DND-41 (cell line): ENCODE measurements around the gene CSNK1G1.

ENCODE experiments used
- EZH2 ChIP-seq: IDR thresholded peaks from 3 replicates; pipeline ENCODE4 v1.6.1; 2012; ENCODE audit warnings: borderline replicate concordance, low read depth, mild to moderate bottlenecking, moderate library complexity, low read length, inconsistent platforms; ENCODE audit not compliant: severe bottlenecking
- TF ChIP-seq, protein P1 (sequence below): IDR thresholded peaks from 2 replicates; pipeline ENCODE4 v1.5.1; 2012; ENCODE audit warnings: borderline replicate concordance, low read length, moderate library complexity, mild to moderate bottlenecking; ENCODE audit not compliant: poor library complexity, severe bottlenecking; ENCODE audit errors: extremely low read depth

DNA sequence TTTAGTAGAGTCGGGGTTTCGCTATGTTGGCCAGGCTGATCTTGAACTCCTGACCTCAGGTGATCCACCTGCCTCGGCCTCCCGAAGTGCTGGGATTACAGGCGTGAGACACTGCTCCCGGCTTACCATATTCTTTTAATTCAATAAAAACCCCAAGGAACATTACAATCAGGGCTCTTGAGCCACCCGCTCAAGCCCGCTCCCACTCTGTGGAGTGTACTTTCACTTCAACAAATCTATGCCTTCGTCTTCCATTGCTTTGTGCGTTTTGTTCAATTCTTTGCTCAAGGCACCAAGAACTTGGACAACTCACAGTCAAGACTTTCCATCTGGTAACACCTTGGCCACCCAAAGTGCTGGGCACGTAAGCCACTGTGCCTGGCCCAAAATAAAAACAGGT, 130.2 kb downstream of the CSNK1G1 start:
- TF ChIP-seq, protein P1, sequence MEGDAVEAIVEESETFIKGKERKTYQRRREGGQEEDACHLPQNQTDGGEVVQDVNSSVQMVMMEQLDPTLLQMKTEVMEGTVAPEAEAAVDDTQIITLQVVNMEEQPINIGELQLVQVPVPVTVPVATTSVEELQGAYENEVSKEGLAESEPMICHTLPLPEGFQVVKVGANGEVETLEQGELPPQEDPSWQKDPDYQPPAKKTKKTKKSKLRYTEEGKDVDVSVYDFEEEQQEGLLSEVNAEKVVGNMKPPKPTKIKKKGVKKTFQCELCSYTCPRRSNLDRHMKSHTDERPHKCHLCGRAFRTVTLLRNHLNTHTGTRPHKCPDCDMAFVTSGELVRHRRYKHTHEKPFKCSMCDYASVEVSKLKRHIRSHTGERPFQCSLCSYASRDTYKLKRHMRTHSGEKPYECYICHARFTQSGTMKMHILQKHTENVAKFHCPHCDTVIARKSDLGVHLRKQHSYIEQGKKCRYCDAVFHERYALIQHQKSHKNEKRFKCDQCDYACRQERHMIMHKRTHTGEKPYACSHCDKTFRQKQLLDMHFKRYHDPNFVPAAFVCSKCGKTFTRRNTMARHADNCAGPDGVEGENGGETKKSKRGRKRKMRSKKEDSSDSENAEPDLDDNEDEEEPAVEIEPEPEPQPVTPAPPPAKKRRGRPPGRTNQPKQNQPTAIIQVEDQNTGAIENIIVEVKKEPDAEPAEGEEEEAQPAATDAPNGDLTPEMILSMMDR: no peak
- TF ChIP-seq EZH2: no peak
